Measurements from ENCODE around the gene PDLIM7.
"Not testable (repeated sequence)": the region's sequence is repeated elsewhere in the genome, so short reads cannot be mapped to it uniquely, and the experiment has no call there.

PDLIM7 gene, protein sequence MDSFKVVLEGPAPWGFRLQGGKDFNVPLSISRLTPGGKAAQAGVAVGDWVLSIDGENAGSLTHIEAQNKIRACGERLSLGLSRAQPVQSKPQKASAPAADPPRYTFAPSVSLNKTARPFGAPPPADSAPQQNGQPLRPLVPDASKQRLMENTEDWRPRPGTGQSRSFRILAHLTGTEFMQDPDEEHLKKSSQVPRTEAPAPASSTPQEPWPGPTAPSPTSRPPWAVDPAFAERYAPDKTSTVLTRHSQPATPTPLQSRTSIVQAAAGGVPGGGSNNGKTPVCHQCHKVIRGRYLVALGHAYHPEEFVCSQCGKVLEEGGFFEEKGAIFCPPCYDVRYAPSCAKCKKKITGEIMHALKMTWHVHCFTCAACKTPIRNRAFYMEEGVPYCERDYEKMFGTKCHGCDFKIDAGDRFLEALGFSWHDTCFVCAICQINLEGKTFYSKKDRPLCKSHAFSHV

DNA sequence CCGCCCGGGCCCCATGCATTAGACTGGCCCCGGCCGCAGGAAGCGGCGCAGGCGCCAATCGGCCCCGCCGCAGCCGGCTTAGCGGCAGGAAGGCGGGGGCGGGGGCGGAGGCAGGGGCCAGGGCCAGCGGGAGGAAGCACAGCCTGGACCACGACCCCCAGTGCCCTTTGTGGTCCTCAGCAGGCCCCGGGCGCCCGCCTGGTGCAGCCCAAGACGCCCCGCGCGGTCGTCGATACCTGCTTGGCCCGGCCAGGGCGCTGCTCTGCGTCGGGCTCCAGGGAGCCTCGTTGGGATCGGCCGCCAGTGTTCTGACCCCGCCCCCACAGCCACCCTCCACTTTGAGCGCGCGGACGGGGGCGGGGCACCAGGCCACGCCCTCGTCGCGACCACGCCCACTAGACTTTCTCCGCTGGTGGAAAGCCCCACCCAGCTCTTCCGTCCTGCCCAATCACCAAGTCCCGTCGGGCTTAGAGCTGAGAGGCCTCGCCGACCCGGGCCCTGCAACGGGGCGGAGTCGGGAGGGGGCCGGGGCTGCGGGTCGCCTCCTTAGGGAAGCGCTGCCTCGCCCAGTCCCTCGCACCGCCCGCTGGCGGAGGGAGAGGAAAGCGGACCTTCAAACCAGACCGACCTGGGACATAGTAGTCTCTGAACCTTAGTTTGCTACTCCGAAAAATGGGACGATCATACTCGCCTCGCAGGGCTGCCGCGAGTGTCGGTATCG, at the start of gene PDLIM7:
TSS of gene PDLIM7 (minus strand) at position 313 of the 721 bp plus-strand sequence. CDS start 1,092 bp downstream, outside the sequence.
- Histone ChIP-seq H3K4me1 (ENCODE audit: control insufficient read depth, insufficient read depth, low read length) (peaks cover 47% of the 10 kb centered on the region), H3K9ac (ENCODE audit: low read length) (peak within 1 kb of the TSS; percentile 74), H3K4me3 (ENCODE audit: low read length) (peak within 1 kb of the TSS; percentile 80), H3K9me3 (ENCODE audit: control insufficient read depth, low read length) (no peaks in the 10 kb centered on the region), H3K36me3 (ENCODE audit: control insufficient read depth, insufficient read depth, low read length) (no peaks in the 10 kb centered on the region), H3K27me3 (ENCODE audit: control insufficient read depth, insufficient read depth, low read length) (peaks cover 19% of the 10 kb centered on the region)

DNA sequence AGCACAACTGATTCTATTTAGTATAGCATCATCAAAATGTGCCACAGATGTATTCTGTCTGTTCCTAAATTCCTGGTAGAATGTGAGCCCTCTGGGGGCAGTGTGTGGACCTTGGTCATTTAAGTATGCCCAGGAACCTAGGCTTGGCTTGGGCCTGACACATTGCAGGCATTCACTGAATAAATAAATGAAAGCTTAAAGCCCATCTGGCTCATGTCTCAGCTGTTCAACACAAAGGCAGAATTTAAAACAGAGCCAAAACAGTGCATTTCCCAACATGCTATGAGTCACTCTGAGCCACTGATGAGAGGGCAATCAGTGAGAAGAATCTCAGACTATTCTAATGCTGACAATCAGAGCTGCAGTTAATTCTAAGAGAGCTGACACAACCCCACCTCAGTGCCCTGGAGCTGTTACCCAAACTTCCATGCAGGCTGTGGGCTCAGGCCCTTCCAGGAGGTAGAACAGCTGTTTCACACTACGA, 48.9 kb upstream of the PDLIM7 start:
- Histone ChIP-seq H3K9me3 (ENCODE audit: control insufficient read depth, low read length) (no peaks in the 10 kb centered on the region), H3K4me3 (ENCODE audit: low read length) (no peak overlapping the region), H3K27me3 (ENCODE audit: control insufficient read depth, insufficient read depth, low read length) (no peaks in the 10 kb centered on the region), H3K36me3 (ENCODE audit: control insufficient read depth, insufficient read depth, low read length) (no peaks in the 10 kb centered on the region), H3K4me1 (ENCODE audit: control insufficient read depth, insufficient read depth, low read length) (no peaks in the 10 kb centered on the region), H3K9ac (ENCODE audit: low read length) (no peak overlapping the region)

DNA sequence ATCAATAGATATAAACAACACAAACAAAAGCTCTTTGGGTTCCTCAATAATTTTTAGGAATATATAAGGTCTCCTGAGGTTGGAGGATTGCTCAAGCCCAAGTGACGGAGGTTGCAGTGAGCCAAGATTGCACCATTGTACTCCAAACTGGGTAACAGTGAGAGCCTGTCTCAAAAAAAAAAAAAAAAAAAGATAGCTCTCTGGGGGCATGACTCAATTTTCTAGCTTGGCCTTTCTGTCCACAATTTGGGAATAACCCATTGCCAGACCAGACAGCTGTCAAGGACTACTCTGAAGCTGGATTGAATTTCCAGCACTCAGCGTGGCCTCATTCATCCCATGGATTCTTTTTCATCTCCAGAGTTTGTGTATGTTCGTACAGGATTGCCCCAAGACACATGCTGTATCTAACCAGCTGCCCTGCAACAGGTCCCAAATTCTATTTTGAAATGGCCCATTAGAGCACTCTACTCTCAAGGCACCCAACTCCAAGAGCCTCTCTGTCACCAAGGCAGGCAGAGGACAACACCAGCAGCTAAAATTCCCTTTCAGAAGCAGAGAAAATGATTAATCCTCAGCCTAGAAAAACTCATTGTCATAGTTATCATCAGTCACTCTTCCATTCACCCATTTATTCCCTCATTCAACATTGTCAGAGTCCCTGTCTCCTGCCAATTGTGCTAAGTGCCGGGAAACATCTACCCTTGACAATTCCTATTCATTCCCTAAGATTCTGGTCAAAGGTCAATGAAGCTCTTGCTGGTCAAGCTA, 48.3 kb upstream of the PDLIM7 start:
- no peaks in the 10 kb centered on the region for H3K27me3 ChIP-seq (ENCODE audit: control insufficient read depth, insufficient read depth, low read length)
- H3K9me3 ChIP-seq (ENCODE audit: control insufficient read depth, low read length) = no peaks in the 10 kb centered on the region
- H3K9ac ChIP-seq (ENCODE audit: low read length) = no peak overlapping the region
- H3K36me3 ChIP-seq (ENCODE audit: control insufficient read depth, insufficient read depth, low read length) = no peaks in the 10 kb centered on the region
- H3K4me1 ChIP-seq (ENCODE audit: control insufficient read depth, insufficient read depth, low read length) = no peaks in the 10 kb centered on the region
- no peak overlapping the region for H3K4me3 ChIP-seq (ENCODE audit: low read length)

DNA sequence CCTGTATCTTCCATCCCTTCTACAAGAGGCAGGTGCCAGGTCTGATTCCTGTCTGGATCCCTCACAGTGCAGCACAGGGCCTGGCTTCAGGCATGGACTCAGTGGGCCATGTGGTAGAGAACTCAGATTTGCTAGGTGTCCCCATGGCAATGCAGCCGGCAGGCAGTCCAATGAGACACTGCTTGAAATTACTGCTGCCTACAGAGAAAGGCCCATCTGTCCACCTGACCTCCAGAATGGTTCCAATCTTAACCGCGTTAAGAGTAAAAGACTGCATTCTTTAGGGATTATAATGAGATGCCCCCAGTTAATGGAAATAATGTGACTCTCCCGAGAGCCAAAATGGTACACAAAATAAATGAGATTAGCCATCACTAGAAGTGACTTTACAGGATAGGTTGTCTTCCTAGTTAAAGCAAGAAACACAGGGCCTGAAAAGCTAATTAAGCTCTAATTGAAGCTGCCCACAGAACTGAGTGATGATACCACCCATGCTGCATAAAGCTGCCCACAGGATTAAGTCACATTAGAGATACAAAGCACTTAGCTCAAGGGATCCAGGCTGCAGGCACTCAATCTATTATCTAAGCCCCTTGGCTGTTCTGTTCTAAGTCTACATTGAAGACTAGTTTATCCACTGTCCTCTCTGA, 45.5 kb upstream of the PDLIM7 start:
- no peaks in the 10 kb centered on the region for H3K9me3 ChIP-seq (ENCODE audit: control insufficient read depth, low read length)
- no peak overlapping the region for H3K9ac ChIP-seq (ENCODE audit: low read length)
- no peaks in the 10 kb centered on the region for H3K4me1 ChIP-seq (ENCODE audit: control insufficient read depth, insufficient read depth, low read length)
- no peaks in the 10 kb centered on the region for H3K27me3 ChIP-seq (ENCODE audit: control insufficient read depth, insufficient read depth, low read length)
- peaks cover 2% of the 10 kb centered on the region for H3K36me3 ChIP-seq (ENCODE audit: control insufficient read depth, insufficient read depth, low read length)
- no peak overlapping the region for H3K4me3 ChIP-seq (ENCODE audit: low read length)

DNA sequence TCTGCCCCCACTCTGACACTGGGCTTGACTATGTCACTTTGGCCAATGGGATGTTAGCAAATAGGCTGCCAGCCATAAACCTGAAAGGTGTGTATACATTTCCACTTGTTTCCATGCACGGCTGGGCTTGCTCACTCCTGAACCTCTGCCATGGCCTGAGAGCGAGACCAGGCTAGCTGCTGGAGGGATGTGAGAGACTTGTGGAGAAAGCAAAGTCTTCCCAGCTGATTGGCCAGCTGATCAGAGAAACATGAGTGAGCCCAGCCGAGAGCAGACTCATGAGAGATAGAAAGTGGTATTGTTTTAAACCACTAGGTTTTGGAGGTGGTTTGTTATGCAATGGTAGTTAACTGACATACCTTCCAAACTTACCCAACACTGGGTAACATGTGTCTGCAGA, 43.0 kb upstream of the PDLIM7 start:
- Histone ChIP-seq H3K9me3 (ENCODE audit: control insufficient read depth, low read length) (no peaks in the 10 kb centered on the region), H3K4me1 (ENCODE audit: control insufficient read depth, insufficient read depth, low read length) (no peaks in the 10 kb centered on the region), H3K27me3 (ENCODE audit: control insufficient read depth, insufficient read depth, low read length) (no peaks in the 10 kb centered on the region), H3K36me3 (ENCODE audit: control insufficient read depth, insufficient read depth, low read length) (peaks cover 9% of the 10 kb centered on the region), H3K4me3 (ENCODE audit: low read length) (no peak overlapping the region), H3K9ac (ENCODE audit: low read length) (no peak overlapping the region)

DNA sequence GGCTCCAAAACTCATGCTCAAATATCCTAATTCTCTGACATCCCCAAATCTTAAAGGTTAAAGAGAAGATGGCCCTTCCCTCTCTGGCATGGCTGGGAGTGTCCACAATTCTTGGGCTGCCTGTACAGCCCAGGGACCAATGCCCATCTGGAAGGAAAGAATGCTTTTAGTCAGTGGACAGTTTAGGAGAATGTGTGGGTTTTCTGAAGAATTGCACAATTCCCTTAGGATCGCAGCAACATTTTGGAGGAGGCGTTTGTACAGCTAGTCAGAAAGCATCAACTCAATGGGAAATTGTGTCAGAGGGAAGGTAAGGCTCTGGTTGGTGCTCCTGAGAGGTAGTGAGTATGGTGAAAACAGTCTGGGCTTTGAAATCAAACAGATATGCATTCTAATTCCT, 42.0 kb upstream of the PDLIM7 start:
- no peaks in the 10 kb centered on the region for H3K27me3 ChIP-seq (ENCODE audit: control insufficient read depth, insufficient read depth, low read length)
- no peak overlapping the region for H3K9ac ChIP-seq (ENCODE audit: low read length)
- no peaks in the 10 kb centered on the region for H3K9me3 ChIP-seq (ENCODE audit: control insufficient read depth, low read length)
- H3K36me3 ChIP-seq (ENCODE audit: control insufficient read depth, insufficient read depth, low read length) = peaks cover 9% of the 10 kb centered on the region
- H3K4me3 ChIP-seq (ENCODE audit: low read length) = no peak overlapping the region
- H3K4me1 ChIP-seq (ENCODE audit: control insufficient read depth, insufficient read depth, low read length) = no peaks in the 10 kb centered on the region

DNA sequence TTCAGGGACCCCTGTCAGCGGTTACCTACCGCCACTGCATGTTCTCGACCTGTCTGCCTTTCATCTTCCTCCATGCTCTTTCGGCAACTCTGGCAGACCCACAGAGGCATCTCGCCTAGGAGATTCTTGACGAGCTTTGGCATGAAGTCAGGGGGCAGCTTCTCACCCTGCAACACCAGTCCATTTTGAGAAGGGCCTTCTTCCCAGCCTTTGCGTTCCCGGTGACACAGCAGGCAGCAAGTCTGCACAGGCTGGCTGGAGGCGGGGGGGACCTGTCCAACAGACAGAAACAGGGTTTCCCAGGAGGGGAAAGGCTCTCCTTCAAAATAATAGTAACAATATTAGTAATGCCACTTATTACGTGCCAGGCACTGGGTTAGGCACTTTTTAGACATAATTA, 41.5 kb upstream of the PDLIM7 start:
- peaks cover 9% of the 10 kb centered on the region for H3K36me3 ChIP-seq (ENCODE audit: control insufficient read depth, insufficient read depth, low read length)
- H3K4me3 ChIP-seq (ENCODE audit: low read length) = no peak overlapping the region
- H3K27me3 ChIP-seq (ENCODE audit: control insufficient read depth, insufficient read depth, low read length) = no peaks in the 10 kb centered on the region
- no peak overlapping the region for H3K9ac ChIP-seq (ENCODE audit: low read length)
- H3K4me1 ChIP-seq (ENCODE audit: control insufficient read depth, insufficient read depth, low read length) = no peaks in the 10 kb centered on the region
- no peaks in the 10 kb centered on the region for H3K9me3 ChIP-seq (ENCODE audit: control insufficient read depth, low read length)

DNA sequence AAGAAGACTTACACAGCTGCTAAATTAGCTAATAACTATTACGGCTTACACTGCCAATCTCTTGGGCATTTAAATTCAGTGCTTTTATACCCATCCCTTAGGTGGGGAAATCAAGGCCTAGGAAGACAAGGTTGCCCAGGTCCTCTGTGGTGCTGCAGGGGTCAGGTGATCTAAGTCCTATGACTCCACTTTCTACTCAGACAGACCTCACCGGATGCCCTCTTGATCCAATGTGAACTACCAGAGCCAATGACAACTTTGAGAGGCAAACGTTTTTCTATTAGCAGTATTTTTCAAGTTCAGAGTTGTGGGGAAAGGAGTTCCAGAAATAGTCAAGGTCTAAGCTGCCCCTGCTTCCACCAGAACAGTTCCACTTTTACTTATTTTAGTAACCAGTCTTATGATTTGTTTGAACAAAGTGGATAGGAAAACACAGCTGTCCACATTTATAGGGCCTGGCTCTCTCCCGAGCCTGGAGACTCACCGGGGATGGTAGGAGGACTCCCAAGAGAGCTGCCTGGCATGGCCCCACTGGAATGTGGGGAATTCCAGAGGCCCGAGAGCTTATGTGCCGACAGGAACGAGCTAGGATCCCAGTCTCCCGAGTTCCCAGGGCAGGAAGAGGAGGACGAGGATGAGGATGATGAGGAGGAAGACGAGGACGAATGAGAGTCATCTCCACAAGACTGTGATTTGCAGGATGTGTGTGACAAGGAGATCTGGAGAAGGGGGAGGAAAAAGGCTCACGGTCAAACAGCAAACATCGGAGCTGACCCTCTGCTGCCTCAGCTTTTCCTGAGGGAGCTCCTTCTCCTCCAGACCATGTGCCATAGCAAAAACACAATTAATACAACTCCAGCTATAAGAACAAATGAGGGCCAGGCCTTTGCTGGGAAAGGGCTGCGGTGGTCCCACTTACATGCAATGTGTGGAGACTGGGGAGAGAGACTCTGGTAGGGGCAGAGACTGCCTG, 40.3 kb upstream of the PDLIM7 start:
- Histone ChIP-seq H3K4me3 (ENCODE audit: low read length) (no peak overlapping the region), H3K27me3 (ENCODE audit: control insufficient read depth, insufficient read depth, low read length) (no peaks in the 10 kb centered on the region), H3K36me3 (ENCODE audit: control insufficient read depth, insufficient read depth, low read length) (peaks cover 9% of the 10 kb centered on the region), H3K9ac (ENCODE audit: low read length) (no peak overlapping the region), H3K4me1 (ENCODE audit: control insufficient read depth, insufficient read depth, low read length) (no peaks in the 10 kb centered on the region), H3K9me3 (ENCODE audit: control insufficient read depth, low read length) (no peaks in the 10 kb centered on the region)

DNA sequence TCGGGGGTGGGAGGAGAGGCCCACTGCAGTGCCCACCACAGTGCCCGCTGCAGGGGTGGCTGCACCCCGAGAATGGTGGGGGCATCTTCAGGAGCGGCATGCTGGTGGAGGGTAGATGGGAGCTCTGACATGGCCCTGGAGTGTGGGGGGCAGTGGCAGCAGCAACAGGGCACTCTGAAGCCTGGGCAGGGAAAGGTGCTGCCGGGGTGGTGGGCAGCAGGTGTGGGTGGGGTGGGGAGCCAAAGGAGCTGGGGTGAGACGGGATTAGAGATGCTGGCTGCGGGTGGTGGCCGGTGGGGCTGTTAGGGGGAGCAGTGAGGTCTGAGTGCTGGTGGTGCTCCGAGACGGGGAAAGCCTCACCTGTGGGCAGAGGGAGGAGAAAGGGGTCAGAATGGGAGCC, 39.0 kb upstream of the PDLIM7 start:
- H3K36me3 ChIP-seq (ENCODE audit: control insufficient read depth, insufficient read depth, low read length) = peaks cover 16% of the 10 kb centered on the region
- H3K9ac ChIP-seq (ENCODE audit: low read length) = no peak overlapping the region
- no peaks in the 10 kb centered on the region for H3K27me3 ChIP-seq (ENCODE audit: control insufficient read depth, insufficient read depth, low read length)
- no peak overlapping the region for H3K4me3 ChIP-seq (ENCODE audit: low read length)
- H3K9me3 ChIP-seq (ENCODE audit: control insufficient read depth, low read length) = no peaks in the 10 kb centered on the region
- no peaks in the 10 kb centered on the region for H3K4me1 ChIP-seq (ENCODE audit: control insufficient read depth, insufficient read depth, low read length)

DNA sequence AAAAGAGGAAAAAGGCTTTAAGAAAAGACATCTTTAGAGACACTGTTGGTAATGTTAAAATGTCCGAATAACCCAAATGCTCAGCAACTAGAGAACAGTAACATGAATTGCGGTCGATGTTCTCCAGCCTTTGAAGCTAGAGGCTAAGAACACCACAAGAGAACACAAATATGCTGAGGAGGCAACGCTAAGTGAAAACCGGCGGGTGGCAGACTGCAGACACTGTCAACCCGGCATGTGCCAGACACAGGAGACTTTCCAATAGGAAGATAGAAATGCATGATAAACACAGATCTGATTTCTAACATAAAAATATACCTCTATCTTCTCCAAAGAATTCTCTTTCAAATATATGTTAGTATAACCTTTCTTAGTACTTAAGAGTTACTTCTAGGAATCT, 37.7 kb upstream of the PDLIM7 start:
- no peaks in the 10 kb centered on the region for H3K4me1 ChIP-seq (ENCODE audit: control insufficient read depth, insufficient read depth, low read length)
- no peak overlapping the region for H3K4me3 ChIP-seq (ENCODE audit: low read length)
- H3K9ac ChIP-seq (ENCODE audit: low read length) = no peak overlapping the region
- H3K27me3 ChIP-seq (ENCODE audit: control insufficient read depth, insufficient read depth, low read length) = no peaks in the 10 kb centered on the region
- no peaks in the 10 kb centered on the region for H3K9me3 ChIP-seq (ENCODE audit: control insufficient read depth, low read length)
- H3K36me3 ChIP-seq (ENCODE audit: control insufficient read depth, insufficient read depth, low read length) = peaks cover 25% of the 10 kb centered on the region

DNA sequence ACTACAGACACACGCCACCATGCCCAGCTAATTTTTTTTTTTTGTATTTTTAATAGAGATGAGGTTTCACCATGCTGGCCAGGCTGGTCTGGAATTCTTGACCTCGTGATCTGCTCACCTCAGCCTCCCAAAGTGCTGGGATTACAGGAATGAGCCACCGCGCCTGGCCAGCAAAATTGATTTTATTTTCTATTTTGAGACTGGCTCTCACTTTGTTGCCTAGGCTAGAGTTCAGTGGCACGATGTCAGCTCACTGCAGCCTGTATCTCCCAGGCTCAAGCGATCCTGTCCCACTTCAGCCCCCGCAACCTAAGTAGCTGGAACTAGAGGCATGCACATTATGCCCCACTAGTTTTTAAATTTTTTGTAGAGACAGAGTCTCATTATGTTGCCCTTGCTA, 37.0 kb upstream of the PDLIM7 start:
- peaks cover 25% of the 10 kb centered on the region for H3K36me3 ChIP-seq (ENCODE audit: control insufficient read depth, insufficient read depth, low read length)
- not testable (repeated sequence) for H3K9ac ChIP-seq (ENCODE audit: low read length); H3K4me1 ChIP-seq (ENCODE audit: control insufficient read depth, insufficient read depth, low read length); H3K4me3 ChIP-seq (ENCODE audit: low read length); H3K27me3 ChIP-seq (ENCODE audit: control insufficient read depth, insufficient read depth, low read length); H3K9me3 ChIP-seq (ENCODE audit: control insufficient read depth, low read length)
